Bronchial epithelial cell (primary cell): ENCODE measurements around the gene ZNRF4. TPM values are rescaled to one million over a fixed set of nuclear protein-coding genes. Genes with fewer than 3 reads are reported as not detected.

ENCODE experiments used
- DNase-seq: peaks from one replicate; pipeline ENCODE4 v3.0.0-alpha.2; 2010; ENCODE audit warnings: low read depth
- FAIRE-seq: peaks from 2 replicates; lab custom pipeline; 2011; peaks lifted over from hg19 to GRCh38; lab: Jason Lieb, UNC
- H3K27me3 ChIP-seq: 2 replicates; pipeline ENCODE4 v1.5.1; 2011; ENCODE audit warnings: low read length; ENCODE audit not compliant: control insufficient read depth, insufficient read depth
- H3K36me3 ChIP-seq: 2 replicates; pipeline ENCODE4 v1.5.1; 2011; ENCODE audit warnings: low read length; ENCODE audit not compliant: control insufficient read depth, insufficient read depth
- H3K4me3 ChIP-seq: 2 replicates; pipeline ENCODE4 v1.5.1; 2011; ENCODE audit warnings: mild to moderate bottlenecking, low read depth, low read length, control low read depth
- total RNA-seq: library from RNA; depleted of rRNA; stranded (reverse); fragments of >200 nt; gene quantifications from 2 replicates; pipeline ENCODE4 v1.2.1, GENCODE V29; 2014
- TF ChIP-seq, protein P1 (sequence below): IDR thresholded peaks from 2 replicates; pipeline ENCODE4 v1.5.1; 2011; ENCODE audit warnings: mild to moderate bottlenecking, moderate library complexity, low read length, control low read depth, inconsistent platforms; ENCODE audit not compliant: insufficient read depth, severe bottlenecking

Gene ZNRF4
- total RNA-seq, 1 donor from 2014 or later: not detected

DNA sequence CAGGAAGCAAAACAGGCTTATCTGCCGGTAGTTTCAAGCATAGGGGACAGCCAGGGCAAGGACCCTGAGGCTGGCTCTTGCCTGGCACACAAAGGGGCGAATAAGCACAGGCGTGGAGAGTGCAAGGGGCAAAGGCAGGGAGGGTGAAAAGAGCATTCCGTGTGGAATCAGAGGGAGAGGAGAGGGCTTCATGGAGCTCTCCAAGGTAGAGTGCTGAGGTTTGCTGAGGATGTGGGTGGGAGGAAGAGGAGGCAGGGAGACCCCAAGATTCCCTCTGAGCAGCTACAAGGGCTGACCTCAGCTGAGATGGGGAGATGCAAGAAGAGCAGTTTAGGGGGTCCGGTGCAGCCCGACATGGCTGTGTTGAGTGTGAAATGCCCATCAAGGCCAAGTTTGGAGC is 36.5 kb upstream of the ZNRF4 start:
- Histone ChIP-seq H3K27me3 (peaks cover 2% of the 10 kb centered on the region), H3K4me3 (no peak overlapping the region), H3K36me3 (no peaks in the 10 kb centered on the region)
- FAIRE-seq (no peak), DNase-seq (no peak)
- TF ChIP-seq, protein P1, sequence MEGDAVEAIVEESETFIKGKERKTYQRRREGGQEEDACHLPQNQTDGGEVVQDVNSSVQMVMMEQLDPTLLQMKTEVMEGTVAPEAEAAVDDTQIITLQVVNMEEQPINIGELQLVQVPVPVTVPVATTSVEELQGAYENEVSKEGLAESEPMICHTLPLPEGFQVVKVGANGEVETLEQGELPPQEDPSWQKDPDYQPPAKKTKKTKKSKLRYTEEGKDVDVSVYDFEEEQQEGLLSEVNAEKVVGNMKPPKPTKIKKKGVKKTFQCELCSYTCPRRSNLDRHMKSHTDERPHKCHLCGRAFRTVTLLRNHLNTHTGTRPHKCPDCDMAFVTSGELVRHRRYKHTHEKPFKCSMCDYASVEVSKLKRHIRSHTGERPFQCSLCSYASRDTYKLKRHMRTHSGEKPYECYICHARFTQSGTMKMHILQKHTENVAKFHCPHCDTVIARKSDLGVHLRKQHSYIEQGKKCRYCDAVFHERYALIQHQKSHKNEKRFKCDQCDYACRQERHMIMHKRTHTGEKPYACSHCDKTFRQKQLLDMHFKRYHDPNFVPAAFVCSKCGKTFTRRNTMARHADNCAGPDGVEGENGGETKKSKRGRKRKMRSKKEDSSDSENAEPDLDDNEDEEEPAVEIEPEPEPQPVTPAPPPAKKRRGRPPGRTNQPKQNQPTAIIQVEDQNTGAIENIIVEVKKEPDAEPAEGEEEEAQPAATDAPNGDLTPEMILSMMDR: no peak

DNA sequence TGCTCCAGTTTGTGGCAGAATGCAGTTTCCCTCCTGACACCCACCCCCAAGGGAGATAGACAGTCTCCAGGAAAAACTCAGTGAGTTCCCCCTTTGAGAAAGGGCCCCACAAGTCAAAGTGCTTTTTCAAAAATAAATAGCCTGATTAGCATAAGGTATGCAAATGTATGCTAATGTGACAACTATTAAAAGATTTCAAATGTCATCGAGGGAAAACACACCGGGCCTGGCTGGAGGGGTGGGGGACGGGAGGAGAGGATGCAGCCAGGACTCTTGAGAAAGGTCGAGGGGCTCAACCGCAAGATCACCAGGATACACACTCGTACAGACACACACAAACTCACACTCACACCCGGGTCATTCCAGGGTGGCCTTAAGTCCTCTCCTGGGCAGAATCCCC is 34.3 kb upstream of the ZNRF4 start:
- FAIRE-seq: no peak
- no peak for DNase-seq
- Histone ChIP-seq H3K4me3 (no peak overlapping the region), H3K36me3 (no peaks in the 10 kb centered on the region), H3K27me3 (peaks cover 2% of the 10 kb centered on the region)
- TF ChIP-seq, protein P1: no peak

DNA sequence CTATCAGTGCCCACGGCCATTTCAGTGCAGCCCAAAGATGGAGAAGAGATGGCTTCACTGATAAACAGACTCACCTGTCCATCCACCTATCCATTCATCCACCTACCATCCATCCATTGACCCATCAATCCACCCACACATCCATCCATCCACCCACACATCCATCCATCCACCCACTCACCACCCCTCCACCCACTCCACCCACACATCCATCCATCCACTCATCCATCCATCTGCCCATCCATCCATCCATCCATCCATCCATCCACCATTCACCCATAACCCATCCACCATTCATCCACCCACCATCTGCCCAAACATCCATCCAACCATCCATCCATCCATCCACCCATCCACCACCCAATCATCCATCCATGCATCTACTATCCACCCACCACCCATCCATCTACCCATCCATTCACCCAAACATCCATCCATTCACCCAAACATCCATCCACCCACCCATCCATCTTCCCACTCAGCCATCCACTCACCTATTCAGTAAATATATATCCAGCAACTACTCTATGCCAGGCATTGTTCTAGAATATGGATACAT is 31.6 kb upstream of the ZNRF4 start:
- FAIRE-seq: no peak
- H3K27me3 ChIP-seq: no peaks in the 10 kb centered on the region

DNA sequence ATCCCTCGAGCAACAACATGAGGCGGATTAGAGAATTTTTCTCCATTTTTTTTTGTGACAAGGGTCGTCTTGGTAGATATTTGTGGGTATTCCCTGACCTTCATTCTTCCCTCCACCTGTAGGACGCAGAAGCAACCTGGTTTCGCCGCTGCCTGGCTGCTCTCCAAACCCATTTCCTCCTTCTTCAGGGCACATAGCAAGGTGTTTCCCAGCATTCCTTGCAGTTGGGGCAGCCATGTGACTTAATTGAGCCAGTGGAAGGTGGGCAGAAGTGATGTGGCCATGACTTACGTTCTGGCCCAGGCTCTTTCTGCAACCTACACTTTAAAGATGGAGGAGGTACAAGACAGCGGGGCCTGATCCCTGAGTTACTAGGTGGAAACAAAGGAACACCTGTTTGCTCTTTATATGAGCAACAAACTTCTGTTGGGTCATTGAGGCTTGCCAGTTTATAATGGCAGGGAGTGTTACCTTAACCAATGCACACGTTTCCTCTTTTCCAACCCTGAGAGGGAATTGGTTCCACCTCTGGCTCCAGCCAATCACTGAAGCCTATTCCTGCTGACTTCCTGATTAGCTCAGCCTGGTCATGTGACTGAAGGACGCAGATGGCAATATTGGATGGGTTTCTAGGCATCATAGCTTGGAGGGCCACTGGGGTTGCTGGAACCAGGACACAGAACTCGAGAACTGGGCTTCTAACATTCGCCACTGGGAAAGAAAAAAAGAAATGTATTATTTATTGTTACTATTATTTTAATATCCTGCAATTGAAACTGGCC is 30.8 kb upstream of the ZNRF4 start:
- Histone ChIP-seq H3K36me3 (no peaks in the 10 kb centered on the region), H3K4me3 (no peak overlapping the region), H3K27me3 (no peaks in the 10 kb centered on the region)
- TF ChIP-seq, protein P1: no peak
- FAIRE-seq: no peak
- DNase-seq: no peak

More for the DNA sequence above, 31.6 kb upstream of the ZNRF4 start:
- DNase-seq: no peak
- no peak overlapping the region for H3K4me3 ChIP-seq
- H3K36me3 ChIP-seq: no peaks in the 10 kb centered on the region
- TF ChIP-seq, protein P1: no peak

DNA sequence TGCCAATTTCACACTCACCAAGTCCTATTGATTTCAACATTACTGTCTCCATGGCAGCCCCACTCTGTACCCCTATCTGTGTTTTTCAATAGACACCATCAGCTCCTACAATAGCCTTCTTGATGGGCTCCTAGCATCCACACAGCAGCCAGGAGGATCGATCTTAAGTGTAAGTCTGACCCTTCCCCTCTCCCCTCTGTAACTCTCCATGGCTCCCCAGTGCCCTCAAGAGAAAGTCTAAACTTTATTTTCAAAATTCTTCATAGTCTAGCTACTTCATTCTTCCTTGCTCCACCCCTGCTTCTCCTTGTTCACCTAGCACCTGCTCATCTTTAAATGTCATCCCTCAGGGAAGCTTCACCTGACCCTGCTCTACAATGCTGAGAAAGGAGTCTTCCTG is 30.0 kb upstream of the ZNRF4 start:
- TF ChIP-seq, protein P1: no peak
- H3K4me3 ChIP-seq: no peak overlapping the region
- FAIRE-seq: no peak
- no peaks in the 10 kb centered on the region for H3K27me3 ChIP-seq
- no peaks in the 10 kb centered on the region for H3K36me3 ChIP-seq
- no peak for DNase-seq

DNA sequence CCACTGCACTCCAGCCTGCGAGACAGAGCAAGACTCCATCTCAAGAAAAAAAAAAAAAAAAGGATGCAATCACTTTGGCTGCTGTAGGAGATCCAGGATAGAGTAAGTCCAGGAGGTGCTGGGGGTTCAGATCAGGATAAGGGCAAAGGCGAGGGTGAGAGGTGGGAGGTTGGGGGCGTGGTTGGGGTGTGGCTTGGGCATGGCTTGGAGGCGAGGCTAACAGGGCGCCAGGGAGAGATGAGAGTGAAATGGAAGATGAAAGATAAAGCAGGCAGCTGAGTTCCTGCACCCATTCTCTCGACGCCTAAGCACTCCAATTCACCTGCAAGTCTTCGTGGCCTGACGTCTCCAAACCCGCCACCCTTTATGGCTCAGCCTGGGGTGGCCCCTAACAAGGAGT is 25.0 kb upstream of the ZNRF4 start:
- no peaks in the 10 kb centered on the region for H3K27me3 ChIP-seq
- no peak for FAIRE-seq

More for the DNA sequence above, 25.0 kb upstream of the ZNRF4 start:
- Histone ChIP-seq H3K36me3 (no peaks in the 10 kb centered on the region), H3K4me3 (no peak overlapping the region)
- DNase-seq: no peak
- TF ChIP-seq, protein P1: no peak
